H1 (cell line): ENCODE results near the gene SPRR1A. TPM values are rescaled to one million over a fixed set of nuclear protein-coding genes. Genes with fewer than 3 reads are reported as not detected.

ENCODE experiments used
- CTCF ChIA-PET: fragments of 300-600 bp; sonication (Branson Sonifier 250); formaldehyde crosslinking; loops from one replicate; lab custom pipeline; 2021; ENCODE audit not compliant: partially characterized antibody; lab: Charles Lee
- POLR2A ChIA-PET: fragments of 300-600 bp; sonication (Branson Sonifier 250); formaldehyde crosslinking; loops from one replicate; lab custom pipeline; 2021; ENCODE audit warnings: inconsistent platforms; ENCODE audit not compliant: partially characterized antibody; lab: Charles Lee
- DNase-seq, 2 experiments: peaks; one replicate each; pipeline versions ENCODE4 v3.0.0 to v3.0.0-alpha.2; 2010 to 2022; ENCODE audit warnings: low spot score in 2 of 2, low read depth in 1 of 2, mixed read lengths in 1 of 2
- FAIRE-seq: peaks from 2 replicates; lab custom pipeline; 2011; peaks lifted over from hg19 to GRCh38; lab: Jason Lieb, UNC
- H2AFZ ChIP-seq: 2 replicates; pipeline ENCODE4 v1.8.1; 2012; ENCODE audit warnings: low read length, inconsistent platforms
- H2AK5ac ChIP-seq: 2 replicates; pipeline ENCODE4 v1.6.1; 2013; ENCODE audit warnings: low read depth, low read length
- H2BK120ac ChIP-seq: replicated peaks from 2 replicates; pipeline ENCODE3; 2013; ENCODE audit warnings: low read depth, low read length, inconsistent platforms
- H2BK12ac ChIP-seq: 2 replicates; pipeline ENCODE4 v1.6.1; 2013; ENCODE audit warnings: low read depth, low read length
- H2BK15ac ChIP-seq: 2 replicates; pipeline ENCODE4 v1.6.1; 2013; ENCODE audit warnings: low read length
- H2BK20ac ChIP-seq: 2 replicates; pipeline ENCODE4 v1.6.1; 2013; ENCODE audit warnings: low read length
- H2BK5ac ChIP-seq: 2 replicates; pipeline ENCODE4 v1.6.1; 2013; ENCODE audit warnings: low read depth, low read length
- H3K14ac ChIP-seq: 2 replicates; pipeline ENCODE4 v1.6.1; 2013; ENCODE audit warnings: inconsistent platforms; ENCODE audit not compliant: insufficient read length
- H3K18ac ChIP-seq: 2 replicates; pipeline ENCODE4 v1.6.1; 2013; ENCODE audit warnings: low read length; ENCODE audit errors: extremely low read depth
- H3K23ac ChIP-seq: 2 replicates; pipeline ENCODE4 v1.6.1; 2013; ENCODE audit warnings: inconsistent platforms; ENCODE audit not compliant: insufficient read length
- H3K23me2 ChIP-seq: 2 replicates; pipeline ENCODE4 v1.6.1; 2013; ENCODE audit warnings: low read depth, low read length
- H3K27ac ChIP-seq: 2 replicates; pipeline ENCODE4 v1.6.1; 2011; ENCODE audit warnings: low read depth, low read length, inconsistent platforms
- H3K27me3 ChIP-seq, 4 experiments: replicated peaks in 1 of 4; 1 replicate in 1 of 4; 2 replicates in 3 of 4; pipeline versions ENCODE4 v1.6.1 to v1.8.1; 2011 to 2013; ENCODE audit warnings: low read length in 3 of 4, mild to moderate bottlenecking in 3 of 4, inconsistent platforms in 2 of 4, mixed read lengths in 2 of 4, moderate library complexity in 1 of 4; ENCODE audit not compliant: control insufficient read depth in 3 of 4, insufficient read depth in 3 of 4; ENCODE audit errors: extremely low read depth in 1 of 4
- H3K36me3 ChIP-seq, 4 experiments: 2 replicates each; pipeline versions ENCODE4 v1.6.1 to v1.8.1; 2011 to 2013; ENCODE audit warnings: mild to moderate bottlenecking in 4 of 4, low read length in 3 of 4, moderate library complexity in 2 of 4, control low read depth in 1 of 4, inconsistent platforms in 1 of 4; ENCODE audit not compliant: insufficient read depth in 4 of 4, control insufficient read depth in 2 of 4
- H3K4ac ChIP-seq: replicated peaks from 2 replicates; pipeline ENCODE3; 2013; ENCODE audit warnings: low read length, low read depth, mixed read lengths, inconsistent platforms; ENCODE audit not compliant: insufficient read length
- H3K4me1 ChIP-seq, 4 experiments: replicated peaks in 1 of 4; 1 replicate in 1 of 4; 2 replicates in 3 of 4; pipeline versions ENCODE4 v1.6.1 to v1.8.1; 2011 to 2013; ENCODE audit warnings: low read length in 3 of 4, inconsistent platforms in 2 of 4, mixed read lengths in 1 of 4; ENCODE audit not compliant: insufficient read depth in 4 of 4, control insufficient read depth in 3 of 4
- H3K4me2 ChIP-seq, 2 experiments: 2 replicates each; pipeline versions ENCODE4 v1.6.1 to v1.8.1; 2011 to 2013; ENCODE audit warnings: low read depth in 2 of 2, low read length in 2 of 2, control low read depth in 1 of 2, inconsistent platforms in 1 of 2, mild to moderate bottlenecking in 1 of 2; ENCODE audit not compliant: insufficient read depth in 1 of 2
- H3K4me3 ChIP-seq, 4 experiments: fragments of 200-600, 300-600 bp in 1 of 4; sonication (generic), shearing (Covaris generic), sonication (Bioruptor Twin) in 1 of 4; 2 replicates each; pipeline versions ENCODE4 v1.5.1 to v1.8.1; 2011 to 2016; ENCODE audit warnings: low read length in 4 of 4, low read depth in 3 of 4, control low read depth in 2 of 4, inconsistent platforms in 2 of 4, mild to moderate bottlenecking in 2 of 4, mixed read lengths in 1 of 4, moderate library complexity in 1 of 4; ENCODE audit not compliant: insufficient read depth in 2 of 4; ENCODE audit errors: extremely low read depth in 1 of 4
- H3K56ac ChIP-seq: replicated peaks from 2 replicates; pipeline ENCODE3; 2013; ENCODE audit warnings: low read depth, mild to moderate bottlenecking, mixed read lengths, low read length, inconsistent platforms; ENCODE audit not compliant: insufficient read length
- H3K79me1 ChIP-seq: 2 replicates; pipeline ENCODE4 v1.6.1; 2013; ENCODE audit warnings: low read depth, low read length, control low read depth
- H3K79me2 ChIP-seq, 2 experiments: 2 replicates each; pipeline versions ENCODE4 v1.6.1 to v1.8.1; 2012 to 2013; ENCODE audit warnings: low read length in 2 of 2, mild to moderate bottlenecking in 2 of 2, inconsistent platforms in 1 of 2; ENCODE audit not compliant: insufficient read depth in 2 of 2, control insufficient read depth in 1 of 2
- H3K9ac ChIP-seq, 4 experiments: replicated peaks in 1 of 4; 1 replicate in 1 of 4; 2 replicates in 3 of 4; pipeline versions ENCODE4 v1.6.1 to v1.8.1; 2011 to 2013; ENCODE audit warnings: low read depth in 3 of 4, low read length in 3 of 4, control low read depth in 2 of 4, mild to moderate bottlenecking in 2 of 4, moderate library complexity in 2 of 4, inconsistent platforms in 1 of 4; ENCODE audit errors: extremely low read depth in 1 of 4
- H3K9me3 ChIP-seq, 2 experiments: 2 replicates each; pipeline versions ENCODE4 v1.6.1 to v1.8.1; 2012 to 2013; ENCODE audit warnings: mild to moderate bottlenecking in 2 of 2, moderate library complexity in 2 of 2, control low read depth in 1 of 2, inconsistent platforms in 1 of 2, low read depth in 1 of 2, low read length in 1 of 2, mixed read lengths in 1 of 2; ENCODE audit not compliant: insufficient read depth in 2 of 2
- H4K20me1 ChIP-seq, 2 experiments: replicated peaks in 1 of 2; 2 replicates each; pipeline versions ENCODE3 to v1.8.1; 2011 to 2013; ENCODE audit warnings: inconsistent platforms in 2 of 2, low read length in 2 of 2, mild to moderate bottlenecking in 1 of 2; ENCODE audit not compliant: insufficient read depth in 2 of 2, control insufficient read depth in 1 of 2
- H4K5ac ChIP-seq: 2 replicates; pipeline ENCODE4 v1.6.1; 2013; ENCODE audit warnings: low read length, low read depth, mixed read lengths, inconsistent platforms; ENCODE audit not compliant: insufficient read length
- H4K8ac ChIP-seq: 2 replicates; pipeline ENCODE4 v1.8.0; 2013; ENCODE audit warnings: mild to moderate bottlenecking, moderate library complexity, low read length, inconsistent platforms; ENCODE audit not compliant: insufficient read depth; ENCODE audit errors: extremely low read depth
- H4K91ac ChIP-seq: replicated peaks from 2 replicates; pipeline ENCODE3; 2013; ENCODE audit warnings: low read length, mixed read lengths, inconsistent platforms; ENCODE audit not compliant: insufficient read length
- ASH2L ChIP-seq: fragments of 200-600, 300-600 bp; sonication (generic); IDR thresholded peaks from one replicate; pipeline ENCODE4 v1.7.1; 2017; ENCODE audit warnings: low read length
- ATF2 ChIP-seq: IDR thresholded peaks from 2 replicates; pipeline ENCODE4 v1.6.1; 2012; ENCODE audit warnings: low read length, inconsistent platforms
- CHD2 ChIP-seq: IDR thresholded peaks from 2 replicates; pipeline ENCODE4 v1.6.1; 2012; ENCODE audit warnings: low read length, improper control_type of control experiment
- CREB1 ChIP-seq: IDR thresholded peaks from 2 replicates; pipeline ENCODE4 v1.6.1; 2012; ENCODE audit warnings: inconsistent platforms
- CTBP2 ChIP-seq: IDR thresholded peaks from 2 replicates; pipeline ENCODE4 v1.7.0; 2011; ENCODE audit warnings: borderline replicate concordance, mild to moderate bottlenecking, moderate library complexity, mixed read lengths, low read length; ENCODE audit not compliant: insufficient read depth, insufficient read length
- GTF2F1 ChIP-seq: IDR thresholded peaks from 2 replicates; pipeline ENCODE4 v1.6.1; 2012; ENCODE audit warnings: low read depth, low read length, improper control_type of control experiment, borderline replicate concordance
- KDM5A ChIP-seq: fragments of 200-600 bp; IDR thresholded peaks from 2 replicates; pipeline ENCODE4 v1.7.1; 2012; ENCODE audit warnings: mild to moderate bottlenecking, low read length, inconsistent platforms, mixed read lengths
- PHF8 ChIP-seq: fragments of 200-600 bp; sonication (generic); conservative IDR thresholded peaks from 2 replicates; pipeline ENCODE4 v1.7.1; 2012; ENCODE audit warnings: low read depth, mild to moderate bottlenecking, inconsistent platforms, low read length, moderate library complexity
- RAD21 ChIP-seq, 2 experiments: IDR thresholded peaks in 1 of 2; conservative IDR thresholded peaks in 1 of 2; 2 replicates each; pipeline ENCODE4 v1.6.1; 2011; ENCODE audit warnings: low read depth in 2 of 2, low read length in 2 of 2, improper control_type of control experiment in 1 of 2, inconsistent platforms in 1 of 2, mild to moderate bottlenecking in 1 of 2, moderate library complexity in 1 of 2
- RBBP5 ChIP-seq: IDR thresholded peaks from 2 replicates; pipeline ENCODE4 v1.7.1; 2012; ENCODE audit warnings: low read depth, mild to moderate bottlenecking, inconsistent platforms, low read length, moderate library complexity, borderline replicate concordance
- SIRT6 ChIP-seq: IDR thresholded peaks from one replicate; pipeline ENCODE4 v1.7.1; 2012; ENCODE audit warnings: low read length, inconsistent platforms
- SP2 ChIP-seq: IDR thresholded peaks from 2 replicates; pipeline ENCODE4 v1.6.1; 2012; ENCODE audit warnings: mild to moderate bottlenecking, low read length, inconsistent platforms
- SP4 ChIP-seq: IDR thresholded peaks from 2 replicates; pipeline ENCODE4 v1.6.1; 2012; ENCODE audit warnings: low read length, inconsistent platforms
- TBP ChIP-seq: IDR thresholded peaks from 2 replicates; pipeline ENCODE4 v1.6.1; 2011; ENCODE audit warnings: low read depth, low read length, improper control_type of control experiment
- WGBS, 2 experiments: shearing (Covaris generic) in 1 of 2; methylation state at CpG; one replicate each; pipeline versions ENCODE4 v1.1.6 to v1.1.7; 2013 to 2015; ENCODE audit warnings: low lambda C conversion rate in 2 of 2, mixed read lengths in 2 of 2, inconsistent platforms in 1 of 2, low coverage in 1 of 2, missing lambda C conversion rate in 1 of 2; ENCODE audit not compliant: insufficient replicate concordance in 2 of 2, insufficient coverage in 1 of 2, insufficient read length in 1 of 2; ENCODE audit errors: extremely low coverage in 1 of 2, missing lambda C conversion rate in 1 of 2; 5-methylcytosine and 5-hydroxymethylcytosine counted together
- polyA plus RNA-seq, 7 experiments: library from polyadenylated mRNA; depleted of rRNA in 3 of 7; stranded (reverse) in 5 of 7; unstranded in 2 of 7; fragments of >200 nt in 5 of 7; fragments of 200-250 nt in 2 of 7; gene quantifications; 1 replicate in 5 of 7; 2 replicates in 1 of 7; 4 replicates in 1 of 7; pipeline versions ENCODE4 v1.2.1 to v1.2.3, GENCODE V29; 2011 to 2013; ENCODE audit warnings: missing spikeins in 2 of 7, mixed read lengths in 2 of 7
- total RNA-seq: library from RNA; stranded (reverse); fragmentation: NEBNext Ultra II Directional; extraction: Animal tissue kit (Norgen Biotek cat#: 25700); gene quantifications from 2 replicates; pipeline ENCODE4 v1.2.1, GENCODE V29; 2021

SPRR1A gene
- total and polyA plus RNA-seq, 2 of the 8 experiments (the other 6 are each of a cell fraction or from before 2014, with no cell fraction given): not detected

DNA sequence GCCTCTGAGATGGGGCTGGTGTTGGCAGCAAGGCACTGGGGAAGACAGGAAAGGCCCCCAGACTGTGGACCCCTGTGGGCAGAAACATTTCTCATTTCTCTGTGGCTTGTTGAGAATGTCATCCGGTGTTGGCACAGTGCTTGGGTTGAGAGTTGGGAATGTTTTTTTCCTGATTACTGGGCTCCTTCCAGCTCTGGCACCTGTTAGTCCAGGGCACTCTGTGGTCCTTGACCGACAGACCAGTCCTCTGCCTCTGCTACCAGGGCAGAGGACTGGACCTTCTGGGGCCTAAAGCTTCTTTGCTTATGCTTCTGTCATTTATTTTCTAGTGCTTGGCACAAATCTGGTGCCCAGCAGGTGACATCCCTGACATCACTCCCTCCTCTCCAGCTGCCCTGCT lies 41.7 kb upstream of the SPRR1A start:
- Histone ChIP-seq H2AFZ (no peak overlapping the region), H3K23ac (no peak overlapping the region), H3K9ac (no peak overlapping the region), H2AK5ac (no peak overlapping the region), H3K79me2 (no peaks in the 10 kb centered on the region), H3K27me3 (no peaks in the 10 kb centered on the region), H4K20me1 (no peaks in the 10 kb centered on the region), H3K79me1 (no peaks in the 10 kb centered on the region), H3K4ac (no peak overlapping the region), H2BK12ac (no peak overlapping the region), H3K4me1 (no peaks in the 10 kb centered on the region), H2BK15ac (no peak overlapping the region), H2BK120ac (no peak overlapping the region), H3K27ac (no peak overlapping the region), H2BK5ac (no peak overlapping the region), H4K91ac (no peak overlapping the region), H3K9me3 (no peaks in the 10 kb centered on the region), H2BK20ac (no peak overlapping the region), H4K8ac (no peak overlapping the region; the same call in 1 of the 2 replicates), H3K4me2 (no peak overlapping the region), H3K14ac (no peak overlapping the region), H3K18ac (no peak overlapping the region), H3K4me3 (no peak overlapping the region), H3K23me2 (no peaks in the 10 kb centered on the region; the same call in 1 of the 2 replicates), H3K36me3 (no peaks in the 10 kb centered on the region), H3K56ac (no peak overlapping the region), H4K5ac (no peak overlapping the region)
- 83% methylated on average over 2 of the region's 2 CpGs; no CpG with 5 or more reads in 1 of the 2 experiments for WGBS, 2 experiments
- DNase-seq: no peak
- no peak for FAIRE-seq
- ChIA-PET POLR2A (no interaction called here), CTCF (interaction anchor here (0.6 kb wide), 1 partner anchor 1226 kb away, joined by 3 read pairs; no protein-coding TSS in a partner anchor)
- no peak for TF ChIP-seq CREB1
- no peak for TF ChIP-seq CTBP2
- TF ChIP-seq RBBP5: no peak
- TF ChIP-seq GTF2F1: no peak
- TF ChIP-seq ASH2L: no peak
- TF ChIP-seq SP4: no peak
- no peak for TF ChIP-seq CHD2
- no peak for TF ChIP-seq SP2
- no peak for TF ChIP-seq RAD21 (IDR thresholded peaks at IDR 0.05 in 1 of 2, conservative IDR thresholded peaks at IDR 0.05 in 1 of 2; ENCODE audit: low read depth in 2 of 2, low read length in 2 of 2)
- TF ChIP-seq KDM5A: no peak
- no peak for TF ChIP-seq PHF8
- TF ChIP-seq SIRT6: no peak
- TF ChIP-seq ATF2: no peak
- no peak for TF ChIP-seq TBP
